H9 (cell line): ENCODE data around the gene NPLOC4. TPM values are rescaled to one million over a fixed set of nuclear protein-coding genes. Genes with fewer than 3 reads are reported as not detected.

Experiments used
- DNase-seq: peaks from one replicate; pipeline ENCODE4 v3.0.0-alpha.2; 2017
- H2AFZ ChIP-seq: one replicate; pipeline ENCODE4 v1.6.1; 2013; ENCODE audit warnings: mild to moderate bottlenecking, low read length, control low read depth, moderate library complexity
- H2AK5ac ChIP-seq: 2 replicates; pipeline ENCODE4 v1.6.1; 2013; ENCODE audit warnings: low read length, control low read depth, mixed read lengths; ENCODE audit not compliant: insufficient read length
- H2BK120ac ChIP-seq: one replicate; pipeline ENCODE4 v1.6.1; 2013; ENCODE audit warnings: low read depth, mild to moderate bottlenecking, low read length, control low read depth, inconsistent platforms; ENCODE audit not compliant: poor library complexity, severe bottlenecking
- H2BK12ac ChIP-seq: 2 replicates; pipeline ENCODE4 v1.6.1; 2013; ENCODE audit warnings: low read length, control low read depth, mixed read lengths, low read depth; ENCODE audit not compliant: insufficient read length
- H2BK15ac ChIP-seq: 2 replicates; pipeline ENCODE4 v1.6.1; 2013; ENCODE audit warnings: low read depth, low read length, control low read depth
- H2BK20ac ChIP-seq: one replicate; pipeline ENCODE4 v1.6.1; 2013; ENCODE audit warnings: low read depth, mild to moderate bottlenecking, low read length, control low read depth, inconsistent platforms; ENCODE audit not compliant: poor library complexity, severe bottlenecking
- H2BK5ac ChIP-seq: 2 replicates; pipeline ENCODE4 v1.6.1; 2013; ENCODE audit warnings: low read length, control low read depth, mixed read lengths; ENCODE audit not compliant: insufficient read length
- H3K14ac ChIP-seq: 2 replicates; pipeline ENCODE4 v1.6.1; 2013; ENCODE audit warnings: low read length, control low read depth; ENCODE audit not compliant: insufficient read depth
- H3K18ac ChIP-seq: 2 replicates; pipeline ENCODE4 v1.6.1; 2013; ENCODE audit warnings: low read depth, mild to moderate bottlenecking, mixed read lengths, low read length, control low read depth; ENCODE audit not compliant: insufficient read length
- H3K23ac ChIP-seq: 2 replicates; pipeline ENCODE4 v1.6.1; 2013; ENCODE audit warnings: low read length, control low read depth, mixed read lengths, low read depth; ENCODE audit not compliant: insufficient read length
- H3K23me2 ChIP-seq: 2 replicates; pipeline ENCODE4 v1.6.1; 2013; ENCODE audit warnings: low read depth, mild to moderate bottlenecking, mixed read lengths, low read length, control low read depth; ENCODE audit not compliant: insufficient read length, poor library complexity, severe bottlenecking
- H3K27ac ChIP-seq: 2 replicates; pipeline ENCODE4 v1.5.1; 2013; ENCODE audit warnings: low read length, control low read depth, mixed read lengths, low read depth; ENCODE audit not compliant: insufficient read length
- H3K27me3 ChIP-seq: 2 replicates; pipeline ENCODE4 v1.6.1; 2013; ENCODE audit warnings: low read length, control low read depth, inconsistent platforms; ENCODE audit not compliant: insufficient read depth
- H3K4ac ChIP-seq: 2 replicates; pipeline ENCODE4 v1.6.1; 2013; ENCODE audit warnings: low read depth, mild to moderate bottlenecking, control low read depth, inconsistent platforms, low read length, moderate library complexity
- H3K4me1 ChIP-seq: 2 replicates; pipeline ENCODE4 v1.6.1; 2013; ENCODE audit warnings: low read length, control low read depth, inconsistent platforms; ENCODE audit not compliant: insufficient read depth
- H3K4me2 ChIP-seq: 2 replicates; pipeline ENCODE4 v1.6.1; 2013; ENCODE audit warnings: low read length, control low read depth, mixed read lengths; ENCODE audit not compliant: insufficient read length, insufficient read depth
- H3K56ac ChIP-seq: 2 replicates; pipeline ENCODE4 v1.6.1; 2013; ENCODE audit warnings: low read depth, mild to moderate bottlenecking, mixed read lengths, low read length, control low read depth; ENCODE audit not compliant: insufficient read length
- H3K79me1 ChIP-seq: 2 replicates; pipeline ENCODE4 v1.6.1; 2013; ENCODE audit warnings: low read depth, mild to moderate bottlenecking, moderate library complexity, low read length, control low read depth, inconsistent platforms; ENCODE audit not compliant: insufficient read depth, poor library complexity, severe bottlenecking
- H3K79me2 ChIP-seq: 2 replicates; pipeline ENCODE4 v1.6.1; 2013; ENCODE audit warnings: low read length, control low read depth, inconsistent platforms; ENCODE audit not compliant: insufficient read depth
- H3K9ac ChIP-seq: 2 replicates; pipeline ENCODE4 v1.6.1; 2013; ENCODE audit warnings: low read length, control low read depth, mixed read lengths; ENCODE audit not compliant: insufficient read length; ENCODE audit errors: extremely low read depth
- H3K9me3 ChIP-seq: one replicate; pipeline ENCODE4 v1.6.1; 2013; ENCODE audit warnings: low read depth, low read length, inconsistent platforms; ENCODE audit not compliant: control insufficient read depth
- H3T11ph ChIP-seq: one replicate; pipeline ENCODE4 v1.6.1; 2013; ENCODE audit warnings: mild to moderate bottlenecking, low read length, control low read depth, inconsistent platforms
- H4K20me1 ChIP-seq: one replicate; pipeline ENCODE4 v1.6.1; 2013; ENCODE audit not compliant: control insufficient read depth, insufficient read length, insufficient read depth
- H4K5ac ChIP-seq: 2 replicates; pipeline ENCODE4 v1.6.1; 2013; ENCODE audit warnings: low read depth, mild to moderate bottlenecking, mixed read lengths, low read length, control low read depth; ENCODE audit not compliant: insufficient read length
- H4K8ac ChIP-seq: replicated peaks from 2 replicates; pipeline ENCODE4 v1.6.1; 2013; ENCODE audit warnings: low read length, control low read depth, mixed read lengths, low read depth; ENCODE audit not compliant: insufficient read length
- H4K91ac ChIP-seq: 2 replicates; pipeline ENCODE4 v1.6.1; 2013; ENCODE audit warnings: low read depth, mild to moderate bottlenecking, moderate library complexity, mixed read lengths, low read length, control low read depth; ENCODE audit not compliant: insufficient read length
- H3K27ac Mint-ChIP-seq, 3 experiments: 2 replicates in 2 of 3; 3 replicates in 1 of 3; pipeline ENCODE4 v1.8.0; 2020 to 2021; ENCODE audit warnings: mixed read lengths in 3 of 3, mild to moderate bottlenecking in 1 of 3, moderate library complexity in 1 of 3
- H3K27me3 Mint-ChIP-seq: 2 replicates; pipeline ENCODE4 v1.8.0; 2021; ENCODE audit warnings: low read depth, mild to moderate bottlenecking, moderate library complexity, mixed read lengths
- H3K36me3 Mint-ChIP-seq, 3 experiments: 2 replicates in 2 of 3; 3 replicates in 1 of 3; pipeline ENCODE4 v1.8.0; 2020 to 2021; ENCODE audit warnings: low read depth in 3 of 3, mixed read lengths in 3 of 3; ENCODE audit not compliant: insufficient read depth in 1 of 3
- H3K4me1 Mint-ChIP-seq, 2 experiments: 2 replicates each; pipeline ENCODE4 v1.8.0; 2020; ENCODE audit warnings: mixed read lengths in 2 of 2
- H3K4me3 Mint-ChIP-seq, 2 experiments: 2 replicates in 1 of 2; 3 replicates in 1 of 2; pipeline ENCODE4 v1.8.0; 2020 to 2021; ENCODE audit warnings: mild to moderate bottlenecking in 2 of 2, mixed read lengths in 2 of 2, moderate library complexity in 1 of 2
- H3K9me3 Mint-ChIP-seq, 2 experiments: 2 replicates in 1 of 2; 3 replicates in 1 of 2; pipeline ENCODE4 v1.8.0; 2020; ENCODE audit warnings: mild to moderate bottlenecking in 2 of 2, mixed read lengths in 2 of 2, moderate library complexity in 1 of 2
- WGBS: extraction: QIAGEN DNeasy Blood & Tissue Kit; methylation state at CpG from one replicate; pipeline ENCODE4 v1.1.7; 2013; ENCODE audit warnings: missing lambda C conversion rate, low lambda C conversion rate, mixed read lengths; ENCODE audit not compliant: insufficient read length; ENCODE audit errors: extremely low coverage; 5-methylcytosine and 5-hydroxymethylcytosine counted together
- total RNA-seq: library from RNA; stranded (reverse); gene quantifications from 2 replicates; pipeline ENCODE4 v1.2.1, GENCODE V29; 2021
- TF ChIP-seq, protein P1 (sequence below): fragments of 200-600 bp; sonication (generic); conservative IDR thresholded peaks from 3 replicates; pipeline ENCODE4 v1.8.0; 2021; ENCODE audit warnings: antibody characterized with exemption, mild to moderate bottlenecking

The NPLOC4 gene
- total RNA-seq, 1 experiment from 2014 or later, result 103 TPM

DNA sequence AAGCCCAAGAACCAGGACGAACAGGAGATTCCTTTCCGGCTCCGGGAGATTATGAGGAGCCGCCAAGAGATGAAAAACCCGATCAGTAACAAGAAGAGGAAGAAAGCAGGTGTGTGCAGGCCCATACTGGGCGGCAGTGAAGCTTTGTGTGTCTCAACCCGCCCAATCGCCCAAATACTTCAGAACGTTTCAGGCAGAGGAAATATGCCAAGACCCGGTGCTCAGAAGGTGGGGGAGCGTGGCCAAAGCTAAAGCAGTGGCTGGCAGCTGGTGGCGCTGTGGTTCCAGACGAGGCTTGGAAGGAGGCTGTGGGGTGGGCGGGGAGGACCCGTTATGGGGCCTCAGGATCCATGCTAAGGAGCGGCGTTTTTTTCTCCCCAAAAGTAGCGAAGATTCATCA lies 30.8 kb upstream of the NPLOC4 start:
- no peak overlapping the region for H4K5ac ChIP-seq
- Mint-ChIP-seq H3K4me1 (peaks cover 18 to 19% of the 10 kb centered on the region in 2 experiments), H3K9me3 (no peaks in the 10 kb centered on the region), H3K4me3 (peak overlapping the region; percentile 97), H3K27ac (peak overlapping the region in 2 of 3 experiments; percentile 56 to 68; a peak in 2 of 7 replicates), H3K27me3 (no peaks in the 10 kb centered on the region), H3K36me3 (peaks cover 43 to 65% (median 65%) of the 10 kb centered on the region in 3 experiments; a peak in 6 of 7 replicates)
- H3K9me3 ChIP-seq, result no peaks in the 10 kb centered on the region
- peaks cover 4% of the 10 kb centered on the region; the same call in 1 of the 2 replicates for H3K79me2 ChIP-seq
- H2AK5ac ChIP-seq, result no peak overlapping the region
- H2BK15ac ChIP-seq, result no peak overlapping the region
- H2AFZ ChIP-seq, result no peak overlapping the region
- peaks cover 2% of the 10 kb centered on the region; the same call in 1 of the 2 replicates for H3K4me1 ChIP-seq
- H2BK120ac ChIP-seq, result no peak overlapping the region
- no peaks in the 10 kb centered on the region for H4K20me1 ChIP-seq
- TF ChIP-seq, protein P1, sequence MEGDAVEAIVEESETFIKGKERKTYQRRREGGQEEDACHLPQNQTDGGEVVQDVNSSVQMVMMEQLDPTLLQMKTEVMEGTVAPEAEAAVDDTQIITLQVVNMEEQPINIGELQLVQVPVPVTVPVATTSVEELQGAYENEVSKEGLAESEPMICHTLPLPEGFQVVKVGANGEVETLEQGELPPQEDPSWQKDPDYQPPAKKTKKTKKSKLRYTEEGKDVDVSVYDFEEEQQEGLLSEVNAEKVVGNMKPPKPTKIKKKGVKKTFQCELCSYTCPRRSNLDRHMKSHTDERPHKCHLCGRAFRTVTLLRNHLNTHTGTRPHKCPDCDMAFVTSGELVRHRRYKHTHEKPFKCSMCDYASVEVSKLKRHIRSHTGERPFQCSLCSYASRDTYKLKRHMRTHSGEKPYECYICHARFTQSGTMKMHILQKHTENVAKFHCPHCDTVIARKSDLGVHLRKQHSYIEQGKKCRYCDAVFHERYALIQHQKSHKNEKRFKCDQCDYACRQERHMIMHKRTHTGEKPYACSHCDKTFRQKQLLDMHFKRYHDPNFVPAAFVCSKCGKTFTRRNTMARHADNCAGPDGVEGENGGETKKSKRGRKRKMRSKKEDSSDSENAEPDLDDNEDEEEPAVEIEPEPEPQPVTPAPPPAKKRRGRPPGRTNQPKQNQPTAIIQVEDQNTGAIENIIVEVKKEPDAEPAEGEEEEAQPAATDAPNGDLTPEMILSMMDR, result peak; percentile 44; the same call in 2 of the 3 replicates
- H3K4me2 ChIP-seq, result peak overlapping the region; percentile 89
- peak; percentile 77 for DNase-seq
- no peak overlapping the region for H3K23ac ChIP-seq
- no peak overlapping the region for H2BK20ac ChIP-seq
- H3T11ph ChIP-seq, result no peak overlapping the region
- H4K91ac ChIP-seq, result no peak overlapping the region
- H2BK5ac ChIP-seq, result no peak overlapping the region
- no peak overlapping the region for H3K14ac ChIP-seq
- peaks cover 10% of the 10 kb centered on the region for H3K79me1 ChIP-seq
- H3K18ac ChIP-seq, result no peak overlapping the region
- no peaks in the 10 kb centered on the region for H3K27me3 ChIP-seq
- WGBS, result no CpG with 5 or more reads among the region's 18 CpGs
- H3K27ac ChIP-seq, result no peak overlapping the region
- H3K9ac ChIP-seq, result no peak overlapping the region
- H3K4ac ChIP-seq, result no peak overlapping the region
- no peak overlapping the region for H2BK12ac ChIP-seq
- no peak overlapping the region for H4K8ac ChIP-seq
- H3K56ac ChIP-seq, result no peak overlapping the region
- peaks cover 3% of the 10 kb centered on the region for H3K23me2 ChIP-seq
